ENCODE results near the gene ANKRD2. TPM values are rescaled to one million over a fixed set of nuclear protein-coding genes. Genes with fewer than 3 reads are reported as not detected.

Gene ANKRD2
- total and polyA plus RNA-seq, 8 donors = 0.25 to 9.9 (median 0.68) TPM; not detected in 5

- intact Hi-C loops (cut with DNase I; ENCODE audit: low total_unique reads) = no loop called here
- TF ChIP-seq EP300 (IDR thresholded peaks at IDR 0.05) (no peak), CTCF (IDR thresholded peaks at IDR 0.05) (no peak), POLR2AphosphoS5 (IDR thresholded peaks at IDR 0.05) (no peak), POLR2A (IDR thresholded peaks at IDR 0.05) (no peak)
- Histone ChIP-seq H3K36me3 (no peaks in the 10 kb centered on the region), H3K27me3 (no peaks in the 10 kb centered on the region), H3K4me1 (no peaks in the 10 kb centered on the region), H3K4me3 (no peak overlapping the region), H3K27ac (no peak overlapping the region), H3K9me3 (no peaks in the 10 kb centered on the region)
- WGBS, 5 donors = 76 to 90% (median 83%) methylated on average over 13 of the region's 13 CpGs
- DNase-seq = no peak
These were observed 36.5 kb downstream of the ANKRD2 start for GRCh38 chr10:97608991-97609561.

GRCh38 chr10:97611473-97611872 lies 38.9 kb downstream of the ANKRD2 start:
- WGBS, 5 donors = 77 to 92% (median 83%) methylated on average over 9 to 12 of the region's 12 CpGs
- intact Hi-C loops (cut with DNase I; ENCODE audit: low total_unique reads) = no loop called here

GRCh38 chr10:97612386-97612785 lies 39.8 kb downstream of the ANKRD2 start:
- Histone ChIP-seq H3K27ac (no peak overlapping the region), H3K27me3 (no peaks in the 10 kb centered on the region), H3K36me3 (peaks cover 0 to 25% (median 14%) of the 10 kb centered on the region in 4 donors), H3K4me3 (no peak overlapping the region), H3K9me3 (no peaks in the 10 kb centered on the region), H3K4me1 (no peaks in the 10 kb centered on the region)
- WGBS, 5 donors = 28 to 37% (median 33%) methylated on average over 2 of the region's 2 CpGs
- intact Hi-C loops (cut with DNase I; ENCODE audit: low total_unique reads) = no loop called here
- peak in 1 of 2 donors; percentile 63 for DNase-seq
- peak in 3 of 7 experiments; percentile 16 to 42 (median 18) for TF ChIP-seq CTCF (IDR thresholded peaks at IDR 0.05)
- no peak for TF ChIP-seq EP300 (IDR thresholded peaks at IDR 0.05)

More at GRCh38 chr10:97611473-97611872, 38.9 kb downstream of the ANKRD2 start:
- H3K4me1 ChIP-seq = no peaks in the 10 kb centered on the region
- no peaks in the 10 kb centered on the region for H3K9me3 ChIP-seq
- peaks cover 0 to 21% (median 10%) of the 10 kb centered on the region in 4 donors for H3K36me3 ChIP-seq
- no peak overlapping the region for H3K4me3 ChIP-seq
- H3K27ac ChIP-seq = no peak overlapping the region
- no peak for TF ChIP-seq CTCF (IDR thresholded peaks at IDR 0.05)
- TF ChIP-seq POLR2AphosphoS5 (IDR thresholded peaks at IDR 0.05) = no peak
- TF ChIP-seq EP300 (IDR thresholded peaks at IDR 0.05) = no peak
- H3K27me3 ChIP-seq = no peaks in the 10 kb centered on the region
- no peak for DNase-seq

GRCh38 chr10:97618285-97618684 lies 45.7 kb downstream of the ANKRD2 start:
- Histone ChIP-seq H3K27me3 (no peaks in the 10 kb centered on the region), H3K4me3 (no peak overlapping the region), H3K27ac (no peak overlapping the region), H3K36me3 (peaks cover 0 to 32% (median 14%) of the 10 kb centered on the region in 4 donors), H3K4me1 (no peaks in the 10 kb centered on the region), H3K9me3 (no peaks in the 10 kb centered on the region)
- 87 to 99% (median 97%) methylated on average over 4 of the region's 4 CpGs for WGBS, 5 donors
- intact Hi-C loops (cut with DNase I; ENCODE audit: low total_unique reads) = no loop called here
- TF ChIP-seq CTCF (IDR thresholded peaks at IDR 0.05) (no peak), EP300 (IDR thresholded peaks at IDR 0.05) (no peak), POLR2A (IDR thresholded peaks at IDR 0.05) (no peak), POLR2AphosphoS5 (IDR thresholded peaks at IDR 0.05) (no peak)
- no peak for DNase-seq
